ENCODE data around the gene AIG1.

DNA sequence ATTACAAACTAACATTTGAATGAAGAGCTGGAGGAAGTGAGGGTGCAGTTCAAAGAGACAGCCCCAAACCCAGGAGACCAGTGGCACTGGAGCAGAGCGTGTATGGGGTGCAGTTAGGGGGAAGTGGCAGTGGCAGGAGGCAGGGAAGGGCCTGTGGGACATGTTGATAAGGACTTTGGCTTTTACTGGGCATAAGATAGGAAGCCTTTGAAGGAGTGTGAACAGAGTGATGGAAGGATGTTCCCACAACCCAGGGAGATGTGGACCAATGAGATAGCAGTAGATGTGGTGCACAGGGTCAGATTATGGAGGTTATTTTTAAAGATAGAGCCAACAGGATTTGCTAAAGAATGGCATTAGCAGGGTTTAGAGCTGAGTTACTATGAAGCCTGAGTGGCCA is 56.4 kb downstream of the AIG1 start:
- no peak for TF ChIP-seq POLR2A (IDR thresholded peaks at IDR 0.05)
- TF ChIP-seq, protein P1, sequence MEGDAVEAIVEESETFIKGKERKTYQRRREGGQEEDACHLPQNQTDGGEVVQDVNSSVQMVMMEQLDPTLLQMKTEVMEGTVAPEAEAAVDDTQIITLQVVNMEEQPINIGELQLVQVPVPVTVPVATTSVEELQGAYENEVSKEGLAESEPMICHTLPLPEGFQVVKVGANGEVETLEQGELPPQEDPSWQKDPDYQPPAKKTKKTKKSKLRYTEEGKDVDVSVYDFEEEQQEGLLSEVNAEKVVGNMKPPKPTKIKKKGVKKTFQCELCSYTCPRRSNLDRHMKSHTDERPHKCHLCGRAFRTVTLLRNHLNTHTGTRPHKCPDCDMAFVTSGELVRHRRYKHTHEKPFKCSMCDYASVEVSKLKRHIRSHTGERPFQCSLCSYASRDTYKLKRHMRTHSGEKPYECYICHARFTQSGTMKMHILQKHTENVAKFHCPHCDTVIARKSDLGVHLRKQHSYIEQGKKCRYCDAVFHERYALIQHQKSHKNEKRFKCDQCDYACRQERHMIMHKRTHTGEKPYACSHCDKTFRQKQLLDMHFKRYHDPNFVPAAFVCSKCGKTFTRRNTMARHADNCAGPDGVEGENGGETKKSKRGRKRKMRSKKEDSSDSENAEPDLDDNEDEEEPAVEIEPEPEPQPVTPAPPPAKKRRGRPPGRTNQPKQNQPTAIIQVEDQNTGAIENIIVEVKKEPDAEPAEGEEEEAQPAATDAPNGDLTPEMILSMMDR (IDR thresholded peaks at IDR 0.05), result no peak

Measured in adrenal gland (tissue), 5 donors.